A673 (cell line): ENCODE measurements around the gene ZNF587. TPM values are rescaled to one million over a fixed set of nuclear protein-coding genes. Genes with fewer than 3 reads are reported as not detected.
"Not testable (repeated sequence)": the region's sequence is repeated elsewhere in the genome, so short reads cannot be mapped to it uniquely, and the experiment has no call there.

Experiments
- BruUV-seq: library from RNA; stranded (reverse); fragments of 400-500 nt; replicated peaks from 2 replicates; lab custom pipeline; 2021; lab: Mats Ljungman, UMichigan
- CTCF ChIA-PET: fragments of 300-600 bp; sonication (Branson Sonifier 250); formaldehyde crosslinking; loops from one replicate; lab custom pipeline; 2022; ENCODE audit warnings: antibody characterized with exemption; lab: Charles Lee
- POLR2A ChIA-PET: fragments of 300-600 bp; sonication (Branson Sonifier 250); formaldehyde crosslinking; loops from one replicate; lab custom pipeline; 2022; ENCODE audit warnings: antibody characterized with exemption; ENCODE audit not compliant: low non-redundant PET; lab: Charles Lee
- DNase-seq: peaks from one replicate; pipeline ENCODE4 v3.0.0-alpha.2; 2015; ENCODE audit warnings: low spot score
- H3K27ac ChIP-seq: fragments of 200-600 bp; sonication (generic); 2 replicates; pipeline ENCODE4 v1.5.1; 2016; ENCODE audit warnings: mixed run types, low read depth, mild to moderate bottlenecking, mixed read lengths, antibody characterized with exemption, low read length; ENCODE audit not compliant: poor library complexity, severe bottlenecking
- H3K27me3 ChIP-seq: fragments of 200-600 bp; sonication (generic); replicated peaks from 2 replicates; pipeline ENCODE4 v1.6.1; 2017; ENCODE audit warnings: mixed run types, low read depth, mild to moderate bottlenecking, mixed read lengths, antibody characterized with exemption, low read length; ENCODE audit not compliant: insufficient read depth, poor library complexity
- H3K36me3 ChIP-seq: fragments of 200-600 bp; sonication (generic); 2 replicates; pipeline ENCODE4 v1.6.1; 2016; ENCODE audit warnings: mixed run types, mild to moderate bottlenecking, mixed read lengths, antibody characterized with exemption, low read length; ENCODE audit not compliant: insufficient read depth, poor library complexity, severe bottlenecking
- H3K4me1 ChIP-seq: fragments of 200-600 bp; sonication (generic); 2 replicates; pipeline ENCODE4 v1.6.1; 2017; ENCODE audit warnings: mixed run types, mild to moderate bottlenecking, mixed read lengths, antibody characterized with exemption, low read length; ENCODE audit not compliant: insufficient read depth, poor library complexity, severe bottlenecking
- H3K4me3 ChIP-seq: fragments of 200-600 bp; sonication (generic); 2 replicates; pipeline ENCODE4 v1.5.1; 2016; ENCODE audit warnings: low read depth, mixed run types, mild to moderate bottlenecking, mixed read lengths, low read length; ENCODE audit not compliant: poor library complexity, severe bottlenecking
- H3K9me3 ChIP-seq: fragments of 200-600 bp; sonication (generic); 2 replicates; pipeline ENCODE4 v1.6.1; 2016; ENCODE audit warnings: mixed run types, low read depth, mild to moderate bottlenecking, mixed read lengths, antibody characterized with exemption, low read length; ENCODE audit not compliant: poor library complexity, severe bottlenecking
- CTCF ChIP-seq: fragments of 300-800, 200-600 bp; sonication (generic); conservative IDR thresholded peaks from 2 replicates; pipeline ENCODE4 v1.5.1; 2017; ENCODE audit warnings: low read depth, mild to moderate bottlenecking, antibody characterized with exemption, low read length, moderate library complexity, mixed read lengths
- EZH2 ChIP-seq: fragments of 200-600 bp; sonication (generic); IDR thresholded peaks from 2 replicates; pipeline ENCODE4 v1.6.1; 2017; ENCODE audit warnings: borderline replicate concordance, low read depth, mild to moderate bottlenecking, mixed read lengths, antibody characterized with exemption, low read length; ENCODE audit not compliant: poor library complexity, severe bottlenecking
- intact Hi-C: fragments of 100-400 bp; cut with micrococcal nuclease; formaldehyde crosslinking; loops from one replicate; pipeline ENCODE4 v1.10.0; 2022; ENCODE audit not compliant: unreplicated experiment
- total RNA-seq: library from RNA; stranded (reverse); gene quantifications from 2 replicates; pipeline ENCODE4 v1.2.3, GENCODE V29; 2021

Gene ZNF587
- total RNA-seq, 1 experiment from 2014 or later = 43.2 TPM

- no peak for TF ChIP-seq CTCF
- POLR2A ChIA-PET = no interaction called here
- no peaks in the 10 kb centered on the region for H3K27me3 ChIP-seq
- intact Hi-C loops = no loop called here
- DNase-seq = no peak
- H3K27ac ChIP-seq = peak overlapping the region; percentile 75
- H3K4me1 ChIP-seq = peaks cover 7% of the 10 kb centered on the region
- CTCF ChIA-PET = interaction anchor here (0.6 kb wide), 1 partner anchor 21 kb away, joined by 3 read pairs; no protein-coding TSS in a partner anchor
- TSS peak; percentile 38 for BruUV-seq
- H3K9me3 ChIP-seq = no peaks in the 10 kb centered on the region
- peaks cover 7% of the 10 kb centered on the region for H3K36me3 ChIP-seq
- H3K4me3 ChIP-seq = peak overlapping the region; percentile 53
These were observed 46.4 kb upstream of the ZNF587 start for GRCh38 chr19:57803265-57803593.

GRCh38 chr19:57803594-57804325 lies 45.9 kb upstream of the ZNF587 start:
- ChIA-PET POLR2A (no interaction called here), CTCF (interaction anchor here (0.6 kb wide), 1 partner anchor 22 kb away, joined by 3 read pairs; no protein-coding TSS in a partner anchor)
- TF ChIP-seq EZH2 = no peak
- no peak for TF ChIP-seq CTCF
- Histone ChIP-seq H3K4me1 (peaks cover 7% of the 10 kb centered on the region), H3K9me3 (no peaks in the 10 kb centered on the region), H3K27ac (peak overlapping the region; percentile 75), H3K4me3 (peak overlapping the region; percentile 53), H3K27me3 (no peaks in the 10 kb centered on the region), H3K36me3 (peaks cover 10% of the 10 kb centered on the region)
- no TSS peak for BruUV-seq
- DNase-seq = peak; percentile 40
- intact Hi-C loops = no loop called here

- intact Hi-C loops = no loop called here
- peaks cover 14% of the 10 kb centered on the region for H3K36me3 ChIP-seq
- BruUV-seq = no TSS peak
- no peaks in the 10 kb centered on the region for H3K9me3 ChIP-seq
- no peak overlapping the region for H3K27ac ChIP-seq
- POLR2A ChIA-PET = no interaction called here
- CTCF ChIA-PET = no interaction called here
- H3K4me1 ChIP-seq = peaks cover 7% of the 10 kb centered on the region
- no peak for DNase-seq
- no peak for TF ChIP-seq CTCF
- no peak for TF ChIP-seq EZH2
- no peak overlapping the region for H3K4me3 ChIP-seq
- no peaks in the 10 kb centered on the region for H3K27me3 ChIP-seq
These were observed 42.1 kb upstream of the ZNF587 start for GRCh38 chr19:57807541-57807940.

GRCh38 chr19:57810410-57811295 lies 39.0 kb upstream of the ZNF587 start:
- CTCF ChIA-PET, BruUV-seq, H3K4me3 ChIP-seq, H3K9me3 ChIP-seq, DNase-seq, H3K4me1 ChIP-seq, H3K27me3 ChIP-seq, POLR2A ChIA-PET, intact Hi-C loops, H3K27ac ChIP-seq: not testable (repeated sequence)
- H3K36me3 ChIP-seq = peaks cover 14% of the 10 kb centered on the region
